ENCODE measurements around the gene SRGAP1.
"Not testable (repeated sequence)": the region's sequence is repeated elsewhere in the genome, so short reads cannot be mapped to it uniquely, and the experiment has no call there.

SRGAP1 gene

DNA sequence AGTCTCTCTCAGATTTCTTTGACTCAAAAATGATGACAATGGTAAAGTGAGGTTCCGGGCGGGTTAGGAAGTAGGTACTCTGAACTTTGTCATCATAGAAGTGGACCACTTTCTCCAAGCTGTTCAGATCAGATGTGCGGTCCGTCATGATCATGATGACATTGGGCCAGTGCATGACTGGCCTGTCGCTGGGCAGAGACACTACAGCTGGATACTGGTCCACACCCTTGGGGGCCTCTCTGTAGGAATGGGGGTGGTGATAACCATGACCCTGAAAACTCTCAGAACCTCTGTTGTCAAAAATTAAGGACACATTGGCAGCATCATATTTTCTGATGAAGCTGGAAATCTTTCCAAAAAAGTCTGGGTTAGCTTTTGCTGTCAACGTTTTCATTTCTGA lies 349.4 kb downstream of the SRGAP1 start:
- in situ Hi-C loops (cut with MboI; ENCODE audit: low pct_unique_long_range_greater_than_20kb, low sequenced_read_pairs, unreplicated experiment): no loop called here
- no peak for DNase-seq (ENCODE audit: low spot score)
- TF ChIP-seq, protein P1, sequence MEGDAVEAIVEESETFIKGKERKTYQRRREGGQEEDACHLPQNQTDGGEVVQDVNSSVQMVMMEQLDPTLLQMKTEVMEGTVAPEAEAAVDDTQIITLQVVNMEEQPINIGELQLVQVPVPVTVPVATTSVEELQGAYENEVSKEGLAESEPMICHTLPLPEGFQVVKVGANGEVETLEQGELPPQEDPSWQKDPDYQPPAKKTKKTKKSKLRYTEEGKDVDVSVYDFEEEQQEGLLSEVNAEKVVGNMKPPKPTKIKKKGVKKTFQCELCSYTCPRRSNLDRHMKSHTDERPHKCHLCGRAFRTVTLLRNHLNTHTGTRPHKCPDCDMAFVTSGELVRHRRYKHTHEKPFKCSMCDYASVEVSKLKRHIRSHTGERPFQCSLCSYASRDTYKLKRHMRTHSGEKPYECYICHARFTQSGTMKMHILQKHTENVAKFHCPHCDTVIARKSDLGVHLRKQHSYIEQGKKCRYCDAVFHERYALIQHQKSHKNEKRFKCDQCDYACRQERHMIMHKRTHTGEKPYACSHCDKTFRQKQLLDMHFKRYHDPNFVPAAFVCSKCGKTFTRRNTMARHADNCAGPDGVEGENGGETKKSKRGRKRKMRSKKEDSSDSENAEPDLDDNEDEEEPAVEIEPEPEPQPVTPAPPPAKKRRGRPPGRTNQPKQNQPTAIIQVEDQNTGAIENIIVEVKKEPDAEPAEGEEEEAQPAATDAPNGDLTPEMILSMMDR (IDR thresholded peaks at IDR 0.05; ENCODE audit: extremely low read depth, insufficient read depth, missing control alignments): no peak

DNA sequence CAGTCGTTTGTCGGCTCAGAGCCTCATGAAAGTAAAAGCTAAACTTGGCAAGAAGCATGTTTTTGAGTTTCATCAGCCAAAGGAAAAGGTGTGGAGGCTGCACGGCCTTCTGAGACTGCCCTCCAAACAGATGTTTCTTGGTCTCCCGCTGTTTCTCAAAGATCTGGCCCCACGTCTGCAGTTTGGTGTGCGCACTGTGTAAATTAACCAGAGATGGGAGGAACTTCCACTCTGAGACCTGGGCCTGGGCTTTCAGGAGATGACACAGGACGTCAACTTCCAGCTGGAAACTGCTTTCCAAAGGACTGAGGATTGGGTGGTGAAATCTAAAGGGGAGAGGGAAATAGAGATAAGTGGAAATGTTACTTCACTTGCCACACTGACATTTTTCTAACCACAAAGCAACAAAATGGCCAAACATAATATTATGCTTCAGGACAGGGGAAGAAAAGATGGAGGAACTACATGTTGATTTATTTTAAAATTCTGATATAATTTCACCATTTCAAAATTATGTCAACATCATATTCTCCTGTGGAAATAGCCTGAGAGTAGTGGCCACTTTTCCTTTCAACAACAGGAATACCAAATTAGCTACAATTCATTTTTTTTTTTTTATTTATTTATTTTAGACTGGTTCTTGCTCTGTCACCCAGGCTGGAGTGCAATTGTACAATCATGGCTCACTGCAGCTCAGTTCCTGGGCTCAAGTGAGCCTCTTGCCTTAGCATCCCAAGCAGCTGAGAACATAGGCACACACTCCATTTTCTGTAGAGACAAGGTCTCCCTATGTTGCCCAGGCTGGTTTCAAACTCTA lies 350.0 kb downstream of the SRGAP1 start:
- TF ChIP-seq, protein P1 (IDR thresholded peaks at IDR 0.05; ENCODE audit: extremely low read depth, insufficient read depth, missing control alignments): no peak
- in situ Hi-C loops (cut with MboI; ENCODE audit: low pct_unique_long_range_greater_than_20kb, low sequenced_read_pairs, unreplicated experiment): no loop called here
- no peak for DNase-seq (ENCODE audit: low spot score)

DNA sequence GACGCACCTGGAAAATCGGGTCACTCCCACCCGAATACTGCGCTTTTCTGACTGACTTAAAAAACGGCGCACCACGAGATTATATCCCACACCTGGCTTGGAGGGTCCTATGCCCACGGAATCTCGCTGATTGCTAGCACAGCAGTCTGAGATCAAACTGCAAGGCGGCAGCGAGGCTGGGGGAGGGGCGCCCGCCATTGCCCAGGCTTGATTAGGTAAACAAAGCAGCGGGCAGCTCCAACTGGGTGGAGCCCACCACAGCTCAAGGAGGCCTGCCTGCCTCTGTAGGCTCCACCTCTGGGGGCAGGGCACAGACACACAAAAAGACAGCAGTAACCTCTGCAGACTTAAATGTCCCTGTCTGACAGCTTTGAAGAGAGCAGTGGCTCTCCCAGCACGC lies 351.3 kb downstream of the SRGAP1 start:
- in situ Hi-C loops (cut with MboI; ENCODE audit: low pct_unique_long_range_greater_than_20kb, low sequenced_read_pairs, unreplicated experiment); DNase-seq (ENCODE audit: low spot score): not testable (repeated sequence)

DNA sequence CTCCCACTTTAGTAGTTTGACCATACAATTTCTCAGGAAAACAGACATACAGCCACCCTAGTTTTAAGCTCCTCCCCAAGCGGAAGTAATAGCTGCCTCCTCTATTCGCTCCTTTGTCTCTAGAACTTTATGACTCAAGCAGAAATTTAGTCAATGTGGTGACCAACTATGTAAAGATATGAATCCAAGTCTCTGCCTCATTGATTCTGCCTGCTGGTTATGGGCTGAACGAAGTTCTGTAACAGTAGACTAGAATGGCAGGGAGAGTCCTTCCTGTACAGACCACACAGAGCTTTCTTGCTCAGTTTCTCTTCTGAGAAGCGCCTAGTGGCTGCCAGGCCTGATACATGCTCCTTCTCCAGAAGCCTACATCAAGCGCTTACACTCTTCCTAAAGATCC lies 358.5 kb downstream of the SRGAP1 start:
- no peak for DNase-seq (ENCODE audit: low spot score)
- TF ChIP-seq, protein P1 (IDR thresholded peaks at IDR 0.05; ENCODE audit: extremely low read depth, insufficient read depth, missing control alignments): no peak
- in situ Hi-C loops (cut with MboI; ENCODE audit: low pct_unique_long_range_greater_than_20kb, low sequenced_read_pairs, unreplicated experiment): no loop called here

DNA sequence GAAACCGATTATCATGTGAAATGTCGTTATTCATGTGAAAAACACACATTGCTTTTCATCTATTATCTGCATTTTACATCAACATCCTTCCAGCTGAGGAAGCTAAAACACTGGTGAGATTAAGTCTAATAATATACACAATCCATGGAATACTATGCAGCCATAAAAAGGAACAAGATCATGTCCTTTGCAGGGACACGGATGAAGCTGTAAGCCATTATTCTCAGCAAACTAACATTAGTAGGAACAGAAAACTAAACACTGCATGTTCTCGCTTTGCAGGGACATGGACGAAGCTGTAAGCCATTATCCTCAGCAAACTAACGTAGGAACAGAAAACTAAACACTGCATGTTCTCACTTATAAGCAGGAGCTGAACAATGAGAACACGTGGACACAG lies 359.3 kb downstream of the SRGAP1 start:
- TF ChIP-seq, protein P1 (IDR thresholded peaks at IDR 0.05; ENCODE audit: extremely low read depth, insufficient read depth, missing control alignments): no peak
- in situ Hi-C loops (cut with MboI; ENCODE audit: low pct_unique_long_range_greater_than_20kb, low sequenced_read_pairs, unreplicated experiment): no loop called here
- DNase-seq (ENCODE audit: low spot score): no peak

DNA sequence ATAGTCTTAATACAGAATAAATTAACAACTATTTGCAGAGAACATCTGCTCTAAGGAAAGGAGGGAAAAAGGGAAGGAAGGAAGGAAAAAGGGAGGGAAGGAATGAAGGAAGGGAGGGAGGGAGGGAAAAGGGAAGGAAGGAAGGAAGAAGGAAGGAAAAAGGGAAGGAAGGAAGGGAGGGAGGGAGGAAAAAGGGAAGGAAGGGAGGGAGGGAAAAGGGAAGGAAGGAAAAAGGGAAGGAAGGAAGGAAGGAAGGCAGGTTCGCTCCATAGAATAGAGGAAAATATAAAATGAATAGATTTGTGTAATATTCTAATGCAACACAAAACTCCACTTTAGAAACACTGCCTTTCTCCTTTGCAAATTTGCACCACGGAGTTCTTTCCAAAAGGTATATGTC lies 361.0 kb downstream of the SRGAP1 start:
- no peak for DNase-seq (ENCODE audit: low spot score)
- in situ Hi-C loops (cut with MboI; ENCODE audit: low pct_unique_long_range_greater_than_20kb, low sequenced_read_pairs, unreplicated experiment): no loop called here
- TF ChIP-seq, protein P1 (IDR thresholded peaks at IDR 0.05; ENCODE audit: extremely low read depth, insufficient read depth, missing control alignments): no peak

DNA sequence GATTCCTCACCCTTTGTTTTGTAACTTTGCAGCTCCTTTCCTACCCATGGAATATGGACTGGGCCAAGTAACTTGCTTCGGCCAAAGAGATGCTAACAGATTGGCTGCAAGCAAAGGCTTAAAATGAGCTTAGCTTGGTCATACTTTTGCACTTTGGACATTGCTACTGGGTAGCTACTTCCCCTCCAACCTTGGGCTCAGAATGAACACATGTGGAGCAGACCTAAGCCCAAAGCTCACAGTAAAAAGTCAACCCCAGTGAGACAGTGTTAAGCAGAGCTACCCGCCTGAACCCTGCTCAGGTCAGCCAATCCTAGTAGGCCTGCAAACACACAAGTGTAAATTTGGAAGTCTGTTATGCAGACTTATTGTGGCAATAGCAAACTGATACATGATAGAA lies 363.0 kb downstream of the SRGAP1 start:
- DNase-seq (ENCODE audit: low spot score): no peak
- TF ChIP-seq, protein P1 (IDR thresholded peaks at IDR 0.05; ENCODE audit: extremely low read depth, insufficient read depth, missing control alignments): no peak
- in situ Hi-C loops (cut with MboI; ENCODE audit: low pct_unique_long_range_greater_than_20kb, low sequenced_read_pairs, unreplicated experiment): no loop called here

Measured in GM13977 (cell line).